ENCODE measurements around the gene HNRNPUL1.
"Not testable (repeated sequence)": the region's sequence is repeated elsewhere in the genome, so short reads cannot be mapped to it uniquely, and the experiment has no call there.

Gene HNRNPUL1

DNA sequence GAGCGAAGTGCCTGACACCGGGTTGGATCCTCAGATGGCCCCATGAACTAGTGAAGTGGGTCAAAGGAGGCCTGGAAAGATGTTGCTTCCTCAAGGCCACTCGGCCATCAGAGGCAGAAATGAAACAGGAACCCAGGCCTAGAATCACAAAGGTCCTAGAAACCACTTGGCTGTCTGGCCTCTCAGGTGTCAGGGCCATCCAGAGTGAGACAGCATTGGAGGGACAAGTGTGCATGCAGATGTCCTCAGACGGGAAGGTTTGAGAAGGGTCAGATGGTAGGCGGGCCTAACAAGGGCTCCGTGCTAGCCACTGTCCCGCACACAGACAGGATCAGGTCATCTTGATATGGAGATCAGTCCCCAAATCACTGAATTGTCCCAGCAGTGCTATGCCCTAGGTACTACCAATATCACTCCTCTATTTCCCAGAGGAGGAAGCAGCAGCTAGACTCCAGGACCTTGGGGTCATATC, 60.1 kb downstream of the HNRNPUL1 start:
- no peak for DNase-seq

- DNase-seq: peak in 12 of 58 donors; percentile 12 to 49 (median 31)
These were observed 60.9 kb downstream of the HNRNPUL1 start for GRCh38 chr19:41324921-41325639.

DNA sequence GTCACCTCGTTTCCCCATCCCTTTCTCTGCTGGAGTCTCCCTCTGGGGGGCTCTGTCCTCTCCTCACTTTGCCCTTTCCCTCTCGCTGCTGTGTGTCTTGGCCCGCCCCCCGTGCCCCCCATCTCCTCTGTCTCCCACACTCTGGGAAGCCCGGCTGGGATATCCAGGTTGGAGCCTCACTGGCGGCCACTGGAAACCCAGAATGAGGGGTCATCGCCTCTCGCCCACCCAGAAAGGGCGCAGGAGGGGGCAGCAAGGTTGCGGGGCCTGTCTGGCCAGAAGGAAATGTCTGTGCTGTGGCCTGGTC, 61.4 kb downstream of the HNRNPUL1 start:
- peak in 3 of 58 donors; percentile 21 to 47 (median 41) for DNase-seq

DNA sequence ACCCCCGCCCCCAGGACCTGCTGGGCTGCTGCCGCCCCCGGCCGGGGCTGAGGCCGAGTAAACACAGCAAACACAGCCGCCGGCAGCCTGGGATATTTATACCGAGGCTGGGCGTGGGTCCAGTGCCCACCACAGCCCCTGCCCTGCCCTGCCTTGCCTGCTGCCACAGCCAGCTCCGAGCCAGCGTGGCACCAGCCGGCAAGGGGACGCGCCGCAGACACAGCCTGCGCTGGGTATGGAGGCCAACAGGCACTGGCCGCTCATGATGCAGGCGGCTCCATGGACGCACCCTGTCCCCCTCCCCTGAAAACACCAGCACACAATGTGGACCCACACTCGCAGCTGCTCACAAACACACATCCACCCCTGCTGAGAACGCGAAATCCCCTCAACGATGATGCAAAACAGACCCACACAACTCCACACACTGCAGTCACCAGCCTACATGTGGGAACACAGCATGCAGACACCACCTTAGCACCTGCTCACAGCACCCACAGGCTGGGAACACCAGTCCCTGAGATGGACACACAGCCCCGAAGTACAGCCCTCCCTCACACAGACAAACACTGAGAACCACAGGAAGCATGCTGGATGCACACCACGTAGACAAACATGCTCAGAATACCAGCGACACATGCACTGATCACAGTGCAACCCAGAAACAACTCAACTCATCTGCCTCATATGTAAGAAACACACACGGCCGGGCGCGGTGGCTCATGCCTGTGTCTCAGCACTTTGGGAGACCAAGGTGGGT, 62.0 kb downstream of the HNRNPUL1 start:
- DNase-seq: peak in 21 of 58 donors; percentile 17 to 72 (median 37)

DNA sequence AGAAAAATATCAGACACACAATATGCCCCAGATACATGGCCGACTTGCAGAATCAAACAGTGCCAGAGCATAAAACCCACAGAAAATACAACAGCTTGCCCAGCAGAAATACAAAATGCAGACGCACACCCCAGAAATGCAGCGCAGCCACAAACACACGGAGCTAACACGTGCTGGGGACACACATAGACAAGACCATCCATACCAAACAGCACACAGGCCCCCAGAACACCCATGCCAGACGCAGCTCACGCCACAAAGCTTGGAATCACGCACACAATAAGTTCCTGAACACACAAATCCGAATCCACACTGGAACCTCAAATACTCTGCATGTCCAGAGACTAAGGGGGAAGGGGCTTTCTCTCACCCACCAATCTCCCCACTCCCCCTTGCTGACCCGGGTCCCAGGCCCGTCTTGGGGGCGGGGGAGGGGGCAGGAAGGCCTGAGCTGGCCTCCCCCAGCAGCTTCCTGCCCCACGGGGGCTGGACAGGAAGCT, 63.0 kb downstream of the HNRNPUL1 start:
- peak in 8 of 58 donors; percentile 10 to 40 (median 26) for DNase-seq

- peak in 11 of 58 donors; percentile 16 to 57 (median 28) for DNase-seq
These were observed 63.5 kb downstream of the HNRNPUL1 start for GRCh38 chr19:41327576-41328156.

DNA sequence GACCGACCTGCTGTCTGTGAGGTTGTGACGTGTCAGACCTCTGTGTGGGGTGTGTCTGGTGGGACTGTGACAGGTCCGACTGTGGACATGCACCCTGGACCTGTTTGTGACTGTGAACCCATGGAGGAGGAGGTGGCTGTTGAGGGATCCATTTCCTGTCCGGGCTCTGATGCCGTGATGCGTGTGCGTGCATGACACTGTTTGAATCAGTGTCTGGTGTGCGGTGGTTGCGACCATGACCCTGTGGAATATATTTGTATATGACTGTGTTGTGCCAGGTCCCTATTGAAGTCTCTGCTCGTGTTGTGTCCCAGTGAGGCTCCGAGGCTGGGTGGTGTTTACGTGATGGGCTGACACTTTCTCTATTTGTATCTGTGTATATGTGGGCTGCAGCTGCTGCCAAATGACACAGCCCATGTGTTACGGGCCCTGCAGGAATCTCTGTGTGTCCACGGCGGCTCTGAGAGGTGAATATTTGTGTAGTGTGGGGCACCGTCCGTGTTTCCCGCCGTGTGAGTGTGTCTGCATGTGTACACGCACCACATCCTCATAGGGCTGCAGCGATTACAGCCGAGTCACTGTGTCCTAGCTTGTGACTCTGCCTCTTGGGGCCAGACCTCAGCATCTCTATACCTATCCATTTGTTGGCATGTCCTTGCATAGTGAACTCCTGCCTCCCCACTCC, 64.1 kb downstream of the HNRNPUL1 start:
- DNase-seq: peak in 3 of 58 donors; percentile 15 to 45 (median 19)

- DNase-seq: peak in 11 of 58 donors; percentile 10 to 45 (median 23)
These were observed 64.7 kb downstream of the HNRNPUL1 start for GRCh38 chr19:41328842-41329225.

DNA sequence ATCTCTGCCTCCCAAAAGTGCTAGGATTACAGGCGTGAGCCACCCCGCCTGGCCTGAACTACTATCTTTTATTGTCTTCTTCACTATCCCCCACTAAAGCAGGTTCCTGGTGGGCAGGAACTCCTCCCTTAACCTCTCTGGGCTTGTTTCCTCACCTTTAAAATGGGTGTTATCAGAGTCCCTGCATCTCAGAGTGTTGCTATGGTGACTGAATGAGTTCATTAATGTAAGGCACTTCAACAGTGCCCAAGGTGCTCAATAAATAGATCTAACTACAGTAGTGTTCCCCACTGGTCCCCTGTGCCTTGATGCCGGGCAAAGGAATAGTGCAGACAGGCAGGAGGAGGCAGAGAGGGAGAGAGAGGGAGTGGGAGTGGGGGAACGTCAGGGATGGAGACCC, 66.3 kb downstream of the HNRNPUL1 start:
- no peak for DNase-seq

DNA sequence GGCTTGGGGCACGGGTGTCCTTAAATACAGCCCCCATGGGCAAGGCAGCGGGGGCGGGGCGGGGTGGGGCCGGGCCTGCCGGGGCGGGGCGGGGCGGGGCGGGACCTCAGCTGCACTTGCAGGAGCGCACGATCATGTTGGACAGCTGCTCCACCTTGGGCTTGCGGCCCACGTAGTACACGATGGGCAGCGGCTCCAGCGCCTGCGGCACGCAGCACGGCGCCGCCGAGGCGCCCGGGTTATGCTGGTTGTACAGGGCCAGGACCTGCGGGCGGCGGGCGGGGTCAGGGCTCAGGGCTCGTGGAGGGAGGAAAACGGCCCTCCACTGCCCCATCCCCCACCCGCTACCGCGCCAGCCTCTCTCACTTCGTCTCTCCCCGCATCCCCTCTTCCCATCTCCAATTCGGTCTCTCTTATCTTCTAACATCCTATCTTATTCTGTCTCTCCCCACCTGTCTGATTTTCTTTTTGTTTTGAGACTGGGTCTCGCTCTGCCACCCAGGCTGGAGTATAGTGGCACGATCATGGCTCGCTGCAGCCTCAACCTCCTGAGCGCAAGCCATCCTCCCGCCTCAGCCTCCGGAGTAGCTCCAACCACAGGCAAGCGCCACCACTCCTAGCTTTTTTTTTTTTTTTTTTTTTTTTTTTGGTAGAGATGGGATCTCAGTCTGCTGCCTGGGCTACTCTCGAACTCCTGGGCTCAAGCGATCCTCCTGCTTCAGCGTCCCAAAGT, 66.9 kb downstream of the HNRNPUL1 start:
- DNase-seq: no peak

- no peak for DNase-seq
These were observed 67.8 kb downstream of the HNRNPUL1 start for GRCh38 chr19:41332000-41332399.

GRCh38 chr19:41332468-41332867, 68.3 kb downstream of the HNRNPUL1 start:
- DNase-seq: no peak

DNA sequence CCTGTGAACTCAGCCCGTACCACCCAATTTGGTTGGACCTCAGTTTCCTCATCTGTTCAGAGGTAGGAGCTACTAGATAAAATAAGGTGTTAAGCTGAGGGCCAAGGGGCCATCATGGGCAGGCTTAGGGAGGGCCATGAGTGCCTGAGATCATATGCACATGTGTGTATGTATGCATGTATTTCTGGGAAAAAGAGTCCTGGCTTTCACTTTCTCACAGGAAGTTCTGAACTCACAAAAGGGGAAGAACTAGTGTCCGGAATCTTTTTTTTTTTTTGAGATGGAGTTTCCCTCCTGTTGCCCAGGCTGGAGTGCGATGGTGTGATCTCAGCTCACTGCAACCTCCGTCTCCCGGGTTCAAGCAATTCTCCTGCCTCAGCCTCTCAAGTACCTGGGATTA, 70.6 kb downstream of the HNRNPUL1 start:
- no peak for DNase-seq

GRCh38 chr19:41335467-41335866, 71.3 kb downstream of the HNRNPUL1 start:
- no peak for DNase-seq

GRCh38 chr19:41339936-41340335, 75.8 kb downstream of the HNRNPUL1 start:
- DNase-seq: no peak

GRCh38 chr19:41341669-41342490, 77.7 kb downstream of the HNRNPUL1 start:
- no peak for DNase-seq

DNA sequence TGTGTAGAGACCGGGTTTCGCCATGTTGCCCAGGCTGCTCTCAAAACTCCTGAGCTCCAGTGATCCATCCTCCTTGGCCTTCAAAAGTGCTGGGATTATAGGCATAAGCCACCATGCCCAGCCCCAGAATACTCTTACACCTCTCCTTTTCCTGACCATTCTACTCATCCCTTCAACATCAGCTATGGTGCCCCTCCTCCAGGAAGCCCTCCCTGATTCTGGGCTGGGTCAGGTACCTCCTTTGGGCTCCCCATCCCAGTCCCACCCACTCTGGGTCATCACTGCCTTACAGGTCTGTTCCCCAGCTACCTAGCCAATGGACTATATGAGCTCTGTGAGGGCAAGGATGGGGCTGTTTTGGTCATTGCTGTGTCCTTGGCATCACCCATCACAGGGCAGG, 80.0 kb downstream of the HNRNPUL1 start:
- no peak for DNase-seq

DNA sequence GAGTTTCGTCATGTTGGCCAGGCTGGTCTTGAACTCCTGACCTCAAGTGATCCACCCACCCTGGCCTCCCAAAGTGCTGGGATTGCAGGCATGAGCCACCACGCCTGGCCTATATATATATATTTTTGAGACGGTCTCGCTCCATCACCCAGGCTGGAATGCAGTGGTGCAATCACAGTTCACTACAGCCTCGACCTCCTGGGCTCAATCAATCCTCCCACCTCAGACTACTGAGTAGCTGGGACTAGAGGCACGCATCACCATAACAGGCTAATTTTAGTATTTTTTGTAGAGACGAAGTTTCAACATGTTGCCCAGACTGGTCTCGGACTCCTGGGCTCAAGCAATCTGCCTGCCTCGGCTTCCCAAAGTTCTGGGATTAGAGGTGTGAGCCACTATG, 82.7 kb downstream of the HNRNPUL1 start:
- DNase-seq: not testable (repeated sequence)

- no peak for DNase-seq
These were observed 86.7 kb downstream of the HNRNPUL1 start for GRCh38 chr19:41350735-41351338.
